T-helper 9 cell (primary cell): Measurements from ENCODE around the gene TIMP3.

Experiments used
- DNase-seq: peaks from one replicate; pipeline ENCODE4 v3.0.0-alpha.2; 2020

The TIMP3 gene

DNA sequence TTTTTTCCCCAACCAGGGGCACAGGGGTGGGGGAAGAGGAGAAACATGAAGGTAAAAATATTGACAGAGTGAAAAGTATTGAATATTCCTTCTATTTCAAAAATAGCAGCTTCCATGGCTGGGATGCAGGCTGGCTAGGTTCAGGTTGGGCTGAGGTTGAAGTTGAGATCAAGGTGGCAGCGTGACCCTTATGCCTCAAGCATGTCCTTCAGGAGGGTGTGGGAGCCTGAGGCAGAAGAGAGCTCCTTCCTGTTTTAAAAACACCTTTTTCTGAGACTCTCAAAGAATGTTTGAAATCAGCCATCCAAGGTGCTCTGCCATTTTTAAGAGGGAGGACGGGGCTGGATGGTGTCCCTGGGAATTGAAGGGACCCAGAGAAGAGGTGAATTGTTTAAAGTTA lies 29.5 kb downstream of the TIMP3 start:
- DNase-seq = no peak

DNA sequence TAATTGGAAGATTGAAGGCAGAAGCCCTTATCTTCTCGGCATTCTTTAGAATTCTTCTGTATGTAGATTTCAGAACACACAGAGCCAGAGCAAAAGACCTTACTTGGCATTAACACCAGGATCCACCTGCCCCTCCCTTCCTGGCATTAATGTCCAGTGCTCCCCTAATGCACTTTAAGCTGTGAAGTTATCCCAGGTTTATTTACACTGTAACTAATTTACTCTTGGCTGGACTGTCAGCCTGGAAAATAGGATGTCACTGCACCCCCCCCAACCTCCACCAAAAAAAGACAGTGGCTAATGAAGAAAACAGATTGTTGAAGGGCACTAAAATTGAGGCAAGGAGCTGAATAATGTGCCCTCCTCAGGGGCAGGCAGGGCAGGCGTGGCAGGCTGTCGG lies 30.1 kb downstream of the TIMP3 start:
- DNase-seq = no peak

DNA sequence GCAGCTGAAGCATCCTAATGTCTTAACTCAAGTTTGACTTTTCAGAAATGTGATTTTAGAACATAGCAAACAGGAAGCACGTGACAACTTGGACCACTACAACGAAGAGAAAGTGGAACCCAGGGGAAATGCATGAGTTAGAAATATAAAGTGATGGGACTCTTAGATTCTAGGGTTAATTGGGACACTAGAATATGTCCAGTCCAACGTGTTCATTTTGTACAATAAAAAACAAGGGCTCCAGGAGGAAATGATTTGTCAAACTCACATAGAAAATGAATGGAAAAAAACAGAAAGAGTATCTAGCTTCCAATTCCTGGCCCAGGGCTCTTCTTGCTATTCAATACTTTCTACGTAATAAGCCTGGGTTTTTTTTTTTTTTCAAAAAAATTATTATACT lies 30.7 kb downstream of the TIMP3 start:
- DNase-seq = no peak

DNA sequence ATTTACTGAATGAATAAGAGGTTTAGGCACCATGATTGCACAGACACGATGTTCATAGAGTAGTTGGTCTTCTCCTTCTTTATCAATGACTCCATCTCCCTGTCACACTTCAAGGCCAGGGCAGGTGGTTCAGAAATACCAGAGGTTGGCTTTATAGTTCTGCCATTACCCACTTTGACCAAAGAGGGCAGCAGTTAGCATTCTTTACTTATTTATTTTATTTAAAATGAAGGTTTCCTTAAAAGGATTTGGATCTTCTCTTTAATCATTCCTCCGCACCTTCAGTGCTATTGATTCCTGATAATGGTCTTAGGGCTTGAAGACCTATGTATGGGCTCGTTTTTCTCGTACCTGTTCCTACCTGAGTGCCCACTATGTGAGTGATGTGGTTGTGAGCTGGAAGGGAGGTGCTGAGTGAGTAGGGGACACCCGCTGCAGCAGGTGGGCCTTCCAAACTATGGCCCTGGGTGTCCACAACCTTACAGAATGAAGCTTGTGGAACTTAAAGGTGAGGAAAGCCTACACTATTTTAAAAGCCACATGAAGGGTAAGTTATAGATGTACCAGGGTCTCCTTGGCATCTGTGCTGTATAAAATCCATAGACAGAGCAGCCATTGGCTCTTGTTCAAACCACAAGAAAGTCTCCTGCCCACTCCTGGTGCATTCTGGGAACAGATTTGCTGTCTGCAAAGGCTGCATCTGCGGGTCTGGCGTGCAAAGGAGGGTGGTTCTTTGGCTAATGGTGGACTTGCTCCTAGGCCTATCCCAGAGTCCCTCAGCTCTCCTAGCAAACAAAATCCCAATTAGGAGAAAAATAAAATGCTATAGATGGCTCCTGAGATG lies 35.0 kb downstream of the TIMP3 start:
- DNase-seq = no peak

DNA sequence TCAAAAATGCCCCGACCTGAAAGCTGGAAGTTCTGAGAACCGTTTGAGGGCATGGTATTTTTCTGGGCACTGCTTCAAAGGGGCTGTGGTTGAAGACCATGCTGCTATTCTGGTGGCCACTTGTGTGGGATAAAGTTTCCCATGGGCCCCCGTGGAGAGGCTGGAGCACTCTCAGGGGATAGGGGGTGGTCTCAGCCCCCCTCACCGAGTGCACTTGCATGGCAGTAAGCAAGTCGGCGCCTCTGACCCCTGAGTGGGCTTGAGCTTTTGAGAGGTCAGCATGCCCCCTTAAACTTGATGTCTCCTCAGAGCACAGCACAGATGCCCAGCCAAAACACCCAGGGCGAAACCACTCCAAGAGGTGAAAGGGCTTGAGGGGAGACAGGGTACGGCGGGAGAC lies 35.6 kb downstream of the TIMP3 start:
- DNase-seq = no peak

DNA sequence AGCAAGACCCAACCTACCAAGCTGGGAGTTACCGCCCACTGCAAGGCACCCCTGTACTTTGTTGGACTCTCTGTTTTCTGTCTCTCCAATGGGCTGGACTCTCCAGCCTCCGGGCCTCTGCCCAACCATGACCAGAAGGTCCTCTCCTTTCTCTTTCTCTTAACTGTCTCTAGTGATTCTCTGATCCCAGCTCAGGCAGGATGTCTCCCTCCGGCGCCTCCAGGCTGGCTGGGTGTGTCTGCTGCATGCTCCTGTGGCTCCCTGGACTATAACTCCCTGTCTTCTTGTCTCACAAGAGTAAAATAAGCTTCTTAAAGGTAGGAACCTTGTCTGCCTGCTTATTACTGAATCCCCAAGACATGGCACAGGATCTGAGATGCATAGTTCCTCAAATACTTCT lies 36.3 kb downstream of the TIMP3 start:
- DNase-seq = no peak

DNA sequence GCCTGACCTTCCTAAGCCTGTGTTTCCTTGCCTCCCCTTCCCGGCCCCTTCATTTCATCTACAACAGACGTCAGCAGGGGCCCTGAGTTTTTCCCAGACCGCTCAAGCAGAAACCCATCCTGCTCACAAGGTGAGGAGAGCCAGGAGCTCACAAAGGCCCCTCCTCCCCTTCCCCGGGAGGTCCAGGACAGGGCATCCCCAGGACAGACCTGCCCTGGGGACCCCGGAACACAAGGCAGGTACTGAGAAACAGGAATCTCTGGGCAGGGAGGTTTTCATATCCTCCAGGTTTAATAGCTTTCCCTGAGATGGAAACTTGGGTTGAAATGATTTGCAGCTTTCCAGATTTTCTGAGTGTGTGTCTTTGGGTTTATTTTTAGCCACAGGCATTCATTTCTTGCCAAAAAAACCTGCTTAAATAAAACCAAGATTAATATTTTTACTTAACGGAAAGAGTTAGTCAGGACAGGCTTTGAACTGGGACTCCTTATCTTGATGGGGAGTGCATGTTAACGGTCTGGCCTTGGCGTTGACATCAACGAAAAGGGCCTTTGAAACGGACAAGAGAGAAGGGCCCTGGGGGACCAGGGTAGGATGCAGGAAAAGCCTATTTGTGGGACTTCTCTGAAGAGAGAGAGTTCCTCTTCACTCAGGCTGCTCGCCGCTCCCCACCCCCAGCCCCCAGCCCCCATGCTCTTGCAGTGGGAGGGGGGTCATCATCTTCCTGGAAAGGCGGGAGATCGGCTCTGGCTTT lies 38.5 kb downstream of the TIMP3 start:
- DNase-seq = no peak

DNA sequence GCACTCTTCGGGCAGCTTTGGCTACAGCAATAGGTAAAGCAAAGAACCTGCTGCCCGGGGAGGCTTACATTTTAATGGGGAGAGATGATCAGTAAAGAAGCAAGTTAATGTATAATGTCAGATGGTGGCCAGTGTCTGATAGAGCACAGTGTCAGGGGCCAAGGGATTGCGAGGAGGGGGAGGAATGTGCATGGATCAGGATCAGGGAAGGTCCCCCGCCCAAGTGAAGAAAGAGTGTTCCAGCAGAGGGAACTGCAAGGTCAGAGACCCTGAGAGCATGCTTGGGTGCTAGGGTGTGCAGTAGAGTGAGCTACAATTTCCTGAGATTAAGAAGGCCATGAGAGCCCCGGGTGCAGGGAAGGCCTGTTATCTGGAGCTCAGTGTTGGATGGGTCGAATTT lies 39.7 kb downstream of the TIMP3 start:
- no peak for DNase-seq

DNA sequence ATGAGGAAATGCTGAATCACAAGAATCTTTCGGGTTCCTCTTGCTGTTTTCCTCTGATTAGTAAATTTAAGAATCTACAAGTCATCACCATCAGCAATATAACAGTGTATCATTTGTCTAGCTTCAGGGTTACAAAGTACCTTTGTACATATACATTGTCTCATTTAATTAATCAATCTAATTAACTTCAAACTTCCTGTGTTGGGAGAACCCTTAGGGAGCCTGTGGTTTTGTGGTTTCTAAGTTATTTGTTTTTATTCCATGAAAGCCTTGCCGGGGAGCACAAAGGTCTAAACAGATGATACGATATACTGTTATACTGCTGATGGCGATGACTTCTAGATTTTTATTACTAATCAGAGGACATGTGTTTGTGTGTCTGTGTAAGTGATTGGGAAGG lies 41.0 kb downstream of the TIMP3 start:
- no peak for DNase-seq

DNA sequence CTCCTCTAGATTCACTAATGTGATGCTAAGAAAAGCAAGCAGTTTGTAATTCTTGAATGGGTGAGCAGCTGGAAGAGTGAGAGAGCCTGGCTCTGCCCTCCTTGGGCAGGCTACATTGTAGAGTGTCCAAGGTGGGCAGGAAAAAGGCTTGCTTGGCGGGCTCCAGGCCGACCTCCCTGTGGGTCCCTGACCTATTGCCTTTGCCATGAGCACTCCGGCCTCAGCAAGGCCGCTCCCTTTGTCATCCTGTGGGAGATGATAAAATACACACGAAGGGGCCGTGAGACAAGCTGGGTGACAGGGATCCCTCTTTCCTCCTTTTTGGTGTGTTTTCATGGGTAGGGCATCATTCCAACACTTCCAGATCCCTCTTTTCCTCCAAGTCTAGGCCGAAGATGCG lies 41.8 kb downstream of the TIMP3 start:
- DNase-seq = no peak

DNA sequence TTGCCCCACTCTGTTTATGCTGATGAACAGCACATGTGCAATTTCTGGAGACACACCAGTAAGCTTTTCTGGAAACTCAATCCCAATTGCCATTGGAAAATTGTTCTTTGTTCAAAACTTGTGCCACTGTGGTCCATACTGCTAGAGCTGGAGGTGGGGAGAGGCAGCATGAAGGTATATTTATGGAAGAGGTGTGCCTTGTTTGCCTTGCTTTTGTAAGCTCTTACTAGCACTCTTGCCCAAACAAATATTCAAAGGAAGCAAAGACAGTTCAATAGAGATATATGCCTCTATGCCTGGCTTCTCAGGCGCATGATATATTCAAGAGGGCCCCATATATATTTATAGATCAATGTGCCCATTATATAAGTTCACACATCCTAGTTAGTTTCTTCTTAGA lies 42.7 kb downstream of the TIMP3 start:
- DNase-seq = no peak

DNA sequence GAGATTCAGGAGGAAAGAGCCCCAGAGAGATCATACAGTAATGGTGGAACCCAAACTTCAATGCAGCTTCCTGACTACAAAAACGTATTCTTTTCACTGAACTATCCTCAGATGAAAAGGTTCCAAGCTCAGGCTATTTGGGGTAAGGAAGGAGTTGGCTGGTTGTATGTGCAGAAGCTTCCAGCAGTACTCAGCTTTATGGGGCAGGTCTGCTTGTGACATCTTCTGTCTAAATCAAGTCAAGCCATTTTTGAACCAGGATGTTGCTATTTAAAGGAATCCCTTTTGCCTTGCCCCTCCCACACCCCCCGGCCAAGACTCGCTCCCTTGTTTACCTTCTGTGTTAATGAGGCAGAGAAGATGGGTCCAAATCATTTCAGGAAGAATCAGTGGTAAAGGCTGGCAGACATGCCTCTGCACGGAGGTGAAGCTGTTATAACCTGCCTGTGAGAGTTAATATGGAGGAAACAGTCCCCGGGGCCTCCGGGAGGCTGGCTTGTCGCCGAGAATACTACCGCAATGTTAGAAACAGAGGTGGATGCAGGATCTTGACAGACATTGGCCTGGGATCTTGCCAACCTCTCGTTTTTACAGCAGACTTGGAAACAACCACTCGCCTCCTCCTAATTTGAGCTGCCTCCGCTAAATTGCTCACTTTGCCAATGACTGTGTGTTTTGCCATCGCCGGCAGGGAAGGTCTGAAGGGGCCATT lies 45.4 kb downstream of the TIMP3 start:
- no peak for DNase-seq

DNA sequence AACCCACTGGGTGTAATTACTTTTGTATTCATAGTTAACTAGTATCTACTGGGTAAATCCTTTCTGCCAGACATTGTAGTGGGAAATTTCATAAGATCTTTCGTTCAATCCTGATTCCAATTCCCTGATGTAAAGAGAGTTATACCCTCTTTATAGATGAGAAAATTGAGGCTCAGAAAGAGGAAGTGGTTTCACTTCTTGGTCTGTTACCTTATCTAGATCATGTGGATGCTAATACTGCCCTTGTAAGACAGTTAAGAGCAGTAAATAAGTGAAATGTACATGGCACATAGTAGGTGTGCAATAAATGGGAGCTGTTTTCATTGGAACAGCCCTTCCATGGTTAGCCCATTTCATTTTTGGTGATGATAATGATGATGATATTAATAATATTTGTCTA lies 46.7 kb downstream of the TIMP3 start:
- DNase-seq = no peak

DNA sequence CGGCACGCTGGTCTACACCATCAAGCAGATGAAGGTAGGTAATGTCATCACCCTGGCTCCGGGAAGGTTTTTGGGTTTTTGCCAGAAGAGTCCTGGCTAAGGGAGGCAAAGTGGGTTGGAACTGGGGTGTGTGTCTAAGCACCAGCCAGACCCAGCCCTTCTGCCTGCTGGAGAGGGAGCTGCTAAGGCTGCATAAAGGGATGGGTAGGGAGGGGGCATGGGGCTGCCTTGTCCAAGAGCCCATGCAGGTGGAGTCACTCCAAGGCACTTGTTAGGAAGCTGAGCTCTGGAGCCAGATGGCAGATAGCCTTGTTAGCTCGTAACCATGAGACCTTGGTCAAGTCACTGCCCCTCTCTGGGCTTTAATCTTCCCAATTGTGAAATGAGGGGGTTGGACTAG lies 48.0 kb downstream of the TIMP3 start:
- no peak for DNase-seq

DNA sequence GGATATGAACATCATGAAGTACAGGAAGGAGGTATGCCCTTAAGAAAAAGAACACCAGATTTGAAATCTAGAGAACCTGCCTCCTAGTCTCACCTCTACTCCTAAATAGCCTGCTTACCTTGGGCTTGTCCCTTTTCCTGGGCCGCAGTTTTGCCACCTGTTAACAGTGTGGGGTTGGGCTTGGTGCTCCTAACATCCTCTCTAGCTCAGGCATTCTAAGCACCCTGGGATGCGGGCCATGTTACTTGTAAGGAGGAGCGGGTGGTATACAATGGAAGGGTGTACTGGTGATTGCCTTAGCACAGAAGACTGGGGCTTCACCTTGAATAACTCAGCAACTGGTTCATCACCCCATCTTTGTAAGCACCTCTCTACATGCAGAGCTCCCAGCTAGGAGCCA lies 48.7 kb downstream of the TIMP3 start:
- no peak for DNase-seq

DNA sequence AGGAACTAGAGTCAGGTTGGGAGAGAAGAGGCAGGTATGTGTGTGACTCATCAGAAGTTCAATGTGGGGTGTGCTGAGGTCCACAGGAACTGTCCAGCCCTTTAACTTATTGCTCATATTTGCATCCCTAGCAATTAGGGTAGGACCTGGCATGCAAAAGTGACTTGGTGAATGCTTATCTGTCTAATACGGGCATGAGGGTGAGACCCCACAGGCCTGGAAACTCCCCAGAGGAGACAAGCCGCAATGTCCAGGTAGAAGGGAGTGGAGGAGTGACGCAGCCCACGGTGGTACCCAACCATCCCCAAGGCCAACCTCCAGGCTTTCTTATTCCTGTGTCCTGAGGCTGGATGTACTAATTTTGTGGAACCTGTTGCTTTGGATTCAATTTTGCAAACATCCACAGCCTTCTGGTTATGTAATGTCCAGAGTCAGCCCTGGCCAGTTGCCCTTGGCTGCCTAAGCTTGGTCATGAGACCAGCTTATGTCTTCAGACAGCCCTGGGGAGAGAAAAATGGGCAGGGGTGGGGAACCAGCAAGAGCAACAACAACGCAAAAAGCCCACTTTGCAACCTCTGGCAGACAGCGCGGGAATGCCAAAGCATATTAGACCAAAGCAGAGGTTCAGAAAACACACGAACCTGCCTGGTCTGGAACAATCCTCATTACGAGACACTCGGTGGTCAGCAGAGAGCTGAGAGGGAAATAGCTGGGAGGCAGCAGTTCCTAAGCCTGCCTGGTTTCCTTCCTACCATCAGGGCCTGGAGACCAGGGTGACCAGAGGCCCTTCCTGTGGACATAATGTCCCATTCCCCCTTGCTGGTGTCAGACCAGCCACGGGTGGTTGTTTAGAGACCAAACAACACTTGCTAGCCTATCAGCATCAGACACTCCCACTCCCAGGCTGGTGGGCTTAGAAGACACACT lies 49.3 kb downstream of the TIMP3 start:
- no peak for DNase-seq

DNA sequence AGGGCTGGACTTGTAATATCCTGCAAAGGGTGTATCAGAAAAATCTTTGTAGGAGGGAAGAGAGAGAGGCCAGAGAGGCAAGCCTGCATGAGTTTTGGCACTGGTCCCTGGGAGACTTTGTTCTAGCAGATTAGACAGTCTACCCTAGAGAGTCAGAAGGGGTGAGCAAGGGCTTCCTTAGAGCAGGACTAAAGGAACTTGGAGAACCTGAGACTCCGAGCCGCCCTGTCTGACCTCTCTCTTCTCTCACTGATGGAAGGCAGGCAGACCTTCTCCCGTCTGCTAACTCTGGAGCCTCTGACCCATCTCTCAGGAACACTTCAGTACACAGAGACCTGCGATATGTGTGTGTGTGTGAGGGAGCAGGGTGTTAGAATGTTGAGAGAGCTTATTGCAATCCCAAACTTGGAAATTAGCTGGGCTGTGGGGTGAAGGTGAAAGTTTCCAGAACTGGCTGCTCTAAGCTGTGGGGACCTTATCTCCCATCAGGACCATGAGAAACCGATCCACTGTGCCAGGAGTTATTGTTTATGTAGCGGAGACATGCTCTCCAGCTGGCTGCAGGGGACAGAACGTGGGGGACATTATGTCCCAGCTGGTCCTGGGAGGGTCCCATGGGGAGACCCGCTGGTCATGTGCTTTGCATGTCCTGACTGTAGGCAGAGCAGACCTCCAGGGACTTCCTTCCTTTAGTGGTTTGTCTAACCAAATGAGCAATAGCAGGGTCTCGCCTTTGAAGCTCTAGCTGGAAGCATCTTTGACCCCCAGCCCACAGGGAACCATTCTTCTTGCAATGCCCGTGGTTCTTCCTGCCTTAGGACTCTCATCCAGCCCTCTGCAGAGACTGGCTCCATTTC lies 51.1 kb downstream of the TIMP3 start:
- no peak for DNase-seq

DNA sequence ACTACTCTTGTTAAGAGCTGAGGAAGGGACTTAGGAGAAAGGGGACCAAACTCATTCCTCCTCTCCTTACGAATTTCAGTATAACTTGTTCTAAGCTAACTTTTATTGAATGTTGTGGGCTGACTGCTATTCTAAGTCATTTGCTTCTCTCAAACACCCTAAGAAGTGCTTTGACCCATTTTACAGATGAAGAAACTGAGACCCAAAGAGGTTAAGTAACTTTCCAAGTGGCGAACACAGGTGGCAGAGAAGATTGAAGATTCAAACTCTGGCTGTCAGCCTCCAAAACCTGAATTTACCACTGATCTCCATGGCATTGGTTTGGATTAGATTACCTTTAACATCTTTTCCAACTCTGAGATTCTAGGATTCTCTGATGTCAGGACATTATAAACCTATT lies 52.2 kb downstream of the TIMP3 start:
- no peak for DNase-seq

DNA sequence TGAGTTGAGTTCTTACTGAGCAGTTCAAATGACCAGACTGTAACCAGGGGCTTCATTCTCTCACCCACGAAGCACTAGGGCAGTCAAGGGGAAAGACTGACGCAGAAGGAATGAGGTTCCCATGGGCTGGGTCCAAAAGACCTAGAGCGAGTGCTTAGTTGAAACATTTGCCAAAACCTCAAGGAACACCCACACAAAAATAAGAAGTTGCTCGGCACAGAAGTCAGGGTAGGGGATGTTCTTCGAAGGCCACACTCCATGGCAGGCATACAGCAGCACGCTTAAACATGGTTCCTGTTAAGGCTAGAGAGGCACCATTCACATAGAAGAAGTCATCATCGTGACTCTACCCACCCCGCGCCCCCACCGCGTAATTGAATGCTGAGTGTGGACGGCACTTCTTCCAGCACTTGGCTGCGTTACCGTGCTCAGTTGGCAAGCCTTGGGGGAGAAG lies 52.9 kb downstream of the TIMP3 start:
- no peak for DNase-seq

DNA sequence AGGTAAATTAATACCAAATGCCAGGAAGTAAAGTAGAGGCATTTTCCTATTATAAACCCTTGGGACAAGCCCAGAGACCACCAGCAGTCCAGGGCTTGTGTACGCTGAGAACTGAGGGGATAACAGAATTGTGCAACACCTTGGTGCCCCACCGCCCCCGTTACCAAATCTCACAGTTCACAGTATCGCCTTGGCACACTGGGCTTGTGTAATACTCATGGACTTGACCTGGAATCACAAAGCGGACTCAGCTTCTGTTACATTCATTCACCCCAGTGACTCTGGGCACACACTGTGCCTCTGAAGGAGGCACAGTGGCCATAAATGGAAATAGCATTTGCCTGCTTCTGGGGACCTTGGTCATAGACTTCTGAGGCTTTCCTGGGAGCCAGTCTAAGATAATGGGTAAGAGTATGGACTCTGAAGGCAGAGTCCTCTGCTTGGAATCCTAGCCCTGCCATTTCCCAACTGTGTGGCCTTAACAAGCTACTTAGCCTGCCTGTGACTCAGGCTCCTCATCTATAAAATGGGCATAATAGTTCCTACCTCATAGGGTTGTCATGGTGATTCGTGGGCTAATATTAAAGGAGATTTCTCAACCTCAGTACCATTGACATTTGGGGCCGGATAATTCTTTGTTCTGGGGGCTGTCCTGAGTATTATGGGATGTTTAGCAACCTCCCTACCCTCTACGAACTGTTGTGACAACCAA lies 53.7 kb downstream of the TIMP3 start:
- no peak for DNase-seq
